DMS153 (cell line): ENCODE results near the gene GPR27.

ENCODE experiments used
- DNase-seq: peaks from one replicate; lab custom pipeline; 2025; lab: John Stamatoyannopoulos, UW

Gene GPR27

GRCh38 chr3:71732637-71733036 lies 21.0 kb upstream of the GPR27 start:
- no peak for DNase-seq

DNA sequence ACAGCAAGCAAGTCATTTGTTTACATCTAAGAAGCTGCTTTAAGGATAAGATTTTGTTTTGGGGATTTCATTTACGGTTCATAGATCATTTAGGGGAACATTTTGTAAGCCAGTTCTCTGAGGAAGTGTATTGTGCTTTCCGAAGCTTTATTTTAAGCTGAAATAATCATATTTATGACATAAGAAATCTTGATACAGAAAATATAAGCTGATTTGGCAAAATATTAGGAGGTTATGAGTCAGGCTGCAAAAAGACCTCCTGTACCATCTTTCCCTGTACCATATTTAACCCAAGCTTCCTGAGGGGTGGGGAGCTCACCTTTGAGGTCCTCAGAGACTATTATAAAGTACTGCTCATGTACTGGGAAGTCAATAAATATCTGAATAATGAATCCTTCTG lies 20.3 kb upstream of the GPR27 start:
- DNase-seq, result no peak

DNA sequence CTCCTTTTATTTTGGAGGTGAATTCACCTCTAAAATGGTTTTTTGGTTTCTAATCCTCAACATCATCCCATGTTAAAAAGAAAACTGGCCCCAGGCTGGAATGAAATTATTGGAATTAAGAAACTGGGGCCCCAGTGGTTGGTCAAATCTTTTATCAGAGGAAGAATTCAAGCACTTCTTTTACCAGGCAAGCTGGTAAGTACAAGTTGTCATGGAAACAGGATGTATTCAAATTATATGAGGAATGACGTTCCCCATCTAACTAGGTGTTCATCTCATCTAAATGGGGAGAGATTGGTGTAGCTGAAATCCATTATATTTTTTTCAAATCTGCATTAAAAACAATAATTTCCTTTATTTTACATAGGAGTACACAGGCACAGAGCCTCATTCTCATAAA lies 18.8 kb upstream of the GPR27 start:
- no peak for DNase-seq

GRCh38 chr3:71742621-71743020 lies 11.0 kb upstream of the GPR27 start:
- no peak for DNase-seq

DNA sequence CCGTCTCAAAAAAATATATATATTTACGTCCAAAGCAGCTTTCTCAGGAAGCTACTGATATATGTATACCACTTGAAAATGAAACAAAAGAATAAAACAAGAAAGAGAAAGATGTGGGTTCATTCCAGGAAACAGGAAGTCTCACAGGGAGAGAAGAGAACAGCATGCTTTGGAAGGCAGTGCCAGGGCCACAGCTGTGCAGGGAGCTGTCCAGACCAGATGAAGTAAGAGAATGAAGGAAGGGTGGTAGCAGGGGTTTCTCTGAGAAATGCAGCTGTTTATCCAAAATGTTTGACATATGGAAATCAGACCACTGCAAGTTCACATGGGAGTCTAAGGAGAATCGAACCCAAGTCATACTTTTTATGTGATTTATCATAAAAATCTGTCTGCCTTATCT lies 8.9 kb upstream of the GPR27 start:
- no peak for DNase-seq

DNA sequence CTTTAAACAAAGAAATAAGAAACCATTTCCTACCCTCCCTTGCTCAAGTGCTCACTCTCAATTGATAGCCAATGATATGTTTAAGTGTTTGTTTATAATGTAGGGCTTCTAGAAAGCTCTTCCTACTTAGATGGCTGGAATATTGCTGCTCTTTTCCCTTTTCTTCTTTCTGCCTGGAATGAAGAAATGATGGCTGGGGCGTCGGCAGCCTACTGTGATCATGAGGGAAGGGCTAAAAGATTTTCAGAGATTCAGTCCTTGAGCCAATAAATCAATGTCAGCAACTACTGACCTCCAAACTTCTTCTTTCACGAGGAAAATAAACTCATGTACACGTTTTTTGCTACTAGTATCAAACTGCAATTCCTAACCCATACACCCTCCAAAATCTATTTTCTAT lies 2.1 kb upstream of the GPR27 start:
- DNase-seq, result no peak

- DNase-seq, result no peak
These were observed 589 bp upstream of the GPR27 start for GRCh38 chr3:71752831-71753700.

DNA sequence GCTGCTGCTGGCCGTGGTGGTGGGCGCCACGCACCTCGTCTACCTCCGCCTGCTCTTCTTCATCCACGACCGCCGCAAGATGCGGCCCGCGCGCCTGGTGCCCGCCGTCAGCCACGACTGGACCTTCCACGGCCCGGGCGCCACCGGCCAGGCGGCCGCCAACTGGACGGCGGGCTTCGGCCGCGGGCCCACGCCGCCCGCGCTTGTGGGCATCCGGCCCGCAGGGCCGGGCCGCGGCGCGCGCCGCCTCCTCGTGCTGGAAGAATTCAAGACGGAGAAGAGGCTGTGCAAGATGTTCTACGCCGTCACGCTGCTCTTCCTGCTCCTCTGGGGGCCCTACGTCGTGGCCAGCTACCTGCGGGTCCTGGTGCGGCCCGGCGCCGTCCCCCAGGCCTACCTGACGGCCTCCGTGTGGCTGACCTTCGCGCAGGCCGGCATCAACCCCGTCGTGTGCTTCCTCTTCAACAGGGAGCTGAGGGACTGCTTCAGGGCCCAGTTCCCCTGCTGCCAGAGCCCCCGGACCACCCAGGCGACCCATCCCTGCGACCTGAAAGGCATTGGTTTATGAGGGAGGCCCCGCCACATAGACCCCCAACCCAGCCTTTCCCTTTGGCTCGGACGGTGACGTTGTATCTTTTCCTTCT lies 1.1 kb downstream of the GPR27 start:
- DNase-seq, result no peak

- no peak for DNase-seq
These were observed 4.4 kb downstream of the GPR27 start for GRCh38 chr3:71758091-71758490.

DNA sequence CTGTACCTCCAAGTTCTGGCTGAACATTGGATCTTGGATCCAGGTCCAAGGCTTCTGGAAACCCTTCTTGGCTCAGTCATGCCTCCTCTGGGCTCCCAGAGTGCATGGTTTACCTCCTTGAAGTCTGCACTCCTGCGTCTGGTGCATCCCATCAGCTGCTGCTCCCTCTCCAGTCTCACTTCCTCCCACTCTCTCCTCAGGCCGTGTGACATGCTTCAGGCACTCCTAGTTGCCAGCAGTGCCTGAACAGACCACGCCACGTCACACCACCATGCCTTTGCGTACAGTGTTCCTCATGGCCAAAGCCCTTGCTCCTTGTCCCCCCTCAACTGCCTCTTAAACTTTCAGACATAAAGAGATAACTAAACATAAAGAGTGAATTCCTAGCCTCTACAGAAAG lies 5.7 kb downstream of the GPR27 start:
- no peak for DNase-seq

DNA sequence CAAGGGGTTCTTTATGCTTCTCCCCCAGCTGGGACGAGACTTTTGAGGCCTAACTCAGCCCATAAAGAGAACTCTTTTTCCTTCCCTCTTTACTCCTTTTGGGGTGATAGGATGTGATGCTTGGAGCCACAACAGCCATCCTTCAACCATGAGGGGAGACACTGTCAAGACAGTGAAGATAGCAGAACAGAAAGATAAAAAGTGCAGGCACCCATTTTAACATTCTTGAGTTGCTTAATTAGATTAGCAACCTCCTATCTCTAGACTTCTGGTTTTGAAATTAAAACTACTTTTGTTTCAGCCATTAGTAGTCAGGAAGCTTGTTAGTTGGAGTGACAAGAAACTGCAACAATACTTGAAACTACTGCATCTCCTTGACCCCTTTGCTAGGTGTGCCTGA lies 6.5 kb downstream of the GPR27 start:
- no peak for DNase-seq

DNA sequence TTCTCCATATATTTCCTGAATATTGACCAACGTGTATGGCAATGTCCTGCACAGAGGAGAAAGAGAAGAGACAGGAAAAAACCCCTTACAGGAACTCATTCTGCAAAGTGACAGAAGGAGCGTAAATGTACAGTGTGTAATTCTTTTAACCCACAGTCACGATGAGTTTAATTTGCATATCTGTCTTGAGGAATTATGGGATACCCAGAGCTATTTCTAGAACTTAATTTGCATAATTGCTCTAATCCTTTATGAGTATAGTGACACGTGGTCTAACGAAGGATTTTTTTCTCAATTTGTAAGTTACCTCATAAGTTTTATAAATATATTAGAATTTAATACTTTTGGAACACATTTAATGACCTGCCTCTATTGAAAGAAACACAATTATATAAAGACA lies 9.8 kb downstream of the GPR27 start:
- no peak for DNase-seq

DNA sequence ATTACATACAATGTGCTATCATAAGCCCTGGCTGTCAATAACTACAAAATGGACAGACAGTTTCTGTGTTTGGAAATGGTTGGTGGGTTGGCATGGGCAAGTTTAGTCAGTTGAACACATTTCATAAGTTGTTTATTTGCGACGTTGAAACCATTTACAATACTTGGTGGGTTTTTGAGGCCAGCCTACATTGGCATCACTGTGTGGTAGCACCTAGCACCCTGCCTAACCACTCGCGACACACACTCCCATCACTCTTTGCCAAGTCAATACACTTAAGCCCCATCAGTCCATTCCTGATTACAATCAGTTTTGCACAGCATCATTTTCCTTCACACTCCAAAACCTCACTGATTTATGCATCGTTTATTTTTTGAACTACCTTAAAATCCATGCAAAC lies 17.5 kb downstream of the GPR27 start:
- no peak for DNase-seq

GRCh38 chr3:71771884-71772283 lies 18.2 kb downstream of the GPR27 start:
- no peak for DNase-seq

GRCh38 chr3:71776538-71776937 lies 22.9 kb downstream of the GPR27 start:
- no peak for DNase-seq

GRCh38 chr3:71778353-71778752 lies 24.7 kb downstream of the GPR27 start:
- no peak for DNase-seq

GRCh38 chr3:71779674-71780377 lies 26.2 kb downstream of the GPR27 start:
- no peak for DNase-seq

GRCh38 chr3:71780430-71780829 lies 26.8 kb downstream of the GPR27 start:
- no peak for DNase-seq

DNA sequence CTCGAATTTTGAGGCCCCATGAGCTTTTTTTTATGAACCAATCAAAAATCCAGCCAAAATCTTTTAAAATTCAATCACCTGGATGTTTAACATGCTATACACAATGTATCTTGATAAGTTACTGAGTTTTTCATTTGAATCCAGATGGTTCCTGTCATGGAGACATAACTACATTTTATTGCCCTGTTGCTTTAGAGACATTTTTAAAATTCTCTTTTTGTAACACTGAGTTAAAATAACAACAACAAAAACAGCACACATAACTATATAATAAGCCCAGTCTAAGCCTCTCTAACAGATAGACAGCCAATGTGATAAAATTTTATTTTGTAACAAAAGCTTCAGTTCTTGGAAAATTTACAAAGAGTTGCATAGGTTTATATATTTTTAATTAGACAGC lies 29.5 kb downstream of the GPR27 start:
- DNase-seq, result no peak

- DNase-seq, result no peak
These were observed 30.7 kb downstream of the GPR27 start for GRCh38 chr3:71784201-71784913.

DNA sequence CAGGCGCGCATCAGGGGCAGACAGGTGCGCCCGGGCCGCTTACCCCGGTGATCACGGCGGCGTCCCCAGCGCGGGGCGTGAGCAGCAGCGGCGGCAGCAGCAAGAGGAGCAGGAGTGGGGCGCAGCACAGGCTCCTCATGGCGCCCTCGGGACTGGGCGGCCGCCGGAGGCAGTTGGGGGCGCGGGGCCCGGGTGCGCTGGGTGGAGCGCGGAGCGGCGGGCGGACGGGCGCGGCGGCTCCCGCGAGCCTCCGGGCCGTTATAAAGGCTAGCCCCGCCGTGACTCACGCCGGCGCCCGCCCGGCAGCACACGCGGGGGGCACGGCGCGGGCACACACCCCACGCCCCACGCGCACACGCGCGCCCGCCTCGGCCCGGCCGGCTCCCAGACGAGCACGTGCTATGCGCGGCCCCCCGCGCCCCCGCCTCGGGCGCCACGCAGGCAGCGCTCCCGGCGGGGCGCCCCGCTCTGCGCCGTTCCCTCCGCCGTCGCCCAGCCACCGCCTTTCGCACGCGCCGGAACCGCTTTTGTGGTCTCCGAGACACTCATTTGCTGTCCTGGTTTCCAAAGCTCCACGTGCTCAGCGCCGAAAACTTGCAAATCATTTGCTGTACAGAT lies 31.4 kb downstream of the GPR27 start, which contains the start of gene PROK2:
Gene PROK2, minus strand, starts transcription at position 235 of the 618 bp plus-strand sequence. Its CDS starts 96 bp downstream, at position 139.
- no peak for DNase-seq
